ENCODE data around the gene ARHGAP42.

DNA sequence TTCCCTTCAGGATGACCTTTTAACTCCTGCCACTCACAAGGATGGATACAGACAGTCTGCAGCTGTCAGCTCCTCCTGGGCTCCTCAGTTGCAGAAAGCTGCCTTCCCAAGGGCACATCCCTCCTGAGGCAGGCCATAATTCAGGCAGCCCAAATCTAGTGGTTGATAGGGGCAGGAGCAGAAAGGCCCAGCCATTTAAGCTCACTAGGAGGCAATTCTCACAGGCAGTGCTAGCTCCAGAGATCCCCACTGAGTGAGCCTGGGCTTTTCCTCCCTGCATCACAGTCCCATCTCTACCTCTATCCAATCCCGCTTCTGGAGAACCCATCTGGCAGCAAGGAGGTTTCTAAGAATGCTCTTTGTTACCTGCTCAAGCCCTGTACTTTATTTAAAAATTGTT, 200.6 kb downstream of the ARHGAP42 start:
- TF ChIP-seq POLR2A (IDR thresholded peaks at IDR 0.05; ENCODE audit: low read depth, low read length): no peak
- TF ChIP-seq, protein P1, sequence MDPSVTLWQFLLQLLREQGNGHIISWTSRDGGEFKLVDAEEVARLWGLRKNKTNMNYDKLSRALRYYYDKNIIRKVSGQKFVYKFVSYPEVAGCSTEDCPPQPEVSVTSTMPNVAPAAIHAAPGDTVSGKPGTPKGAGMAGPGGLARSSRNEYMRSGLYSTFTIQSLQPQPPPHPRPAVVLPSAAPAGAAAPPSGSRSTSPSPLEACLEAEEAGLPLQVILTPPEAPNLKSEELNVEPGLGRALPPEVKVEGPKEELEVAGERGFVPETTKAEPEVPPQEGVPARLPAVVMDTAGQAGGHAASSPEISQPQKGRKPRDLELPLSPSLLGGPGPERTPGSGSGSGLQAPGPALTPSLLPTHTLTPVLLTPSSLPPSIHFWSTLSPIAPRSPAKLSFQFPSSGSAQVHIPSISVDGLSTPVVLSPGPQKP (IDR thresholded peaks at IDR 0.05; ENCODE audit: borderline replicate concordance, low read depth, low read length): no peak
- TF ChIP-seq, protein P2, sequence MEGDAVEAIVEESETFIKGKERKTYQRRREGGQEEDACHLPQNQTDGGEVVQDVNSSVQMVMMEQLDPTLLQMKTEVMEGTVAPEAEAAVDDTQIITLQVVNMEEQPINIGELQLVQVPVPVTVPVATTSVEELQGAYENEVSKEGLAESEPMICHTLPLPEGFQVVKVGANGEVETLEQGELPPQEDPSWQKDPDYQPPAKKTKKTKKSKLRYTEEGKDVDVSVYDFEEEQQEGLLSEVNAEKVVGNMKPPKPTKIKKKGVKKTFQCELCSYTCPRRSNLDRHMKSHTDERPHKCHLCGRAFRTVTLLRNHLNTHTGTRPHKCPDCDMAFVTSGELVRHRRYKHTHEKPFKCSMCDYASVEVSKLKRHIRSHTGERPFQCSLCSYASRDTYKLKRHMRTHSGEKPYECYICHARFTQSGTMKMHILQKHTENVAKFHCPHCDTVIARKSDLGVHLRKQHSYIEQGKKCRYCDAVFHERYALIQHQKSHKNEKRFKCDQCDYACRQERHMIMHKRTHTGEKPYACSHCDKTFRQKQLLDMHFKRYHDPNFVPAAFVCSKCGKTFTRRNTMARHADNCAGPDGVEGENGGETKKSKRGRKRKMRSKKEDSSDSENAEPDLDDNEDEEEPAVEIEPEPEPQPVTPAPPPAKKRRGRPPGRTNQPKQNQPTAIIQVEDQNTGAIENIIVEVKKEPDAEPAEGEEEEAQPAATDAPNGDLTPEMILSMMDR (conservative IDR thresholded peaks at IDR 0.05; ENCODE audit: low read depth, low read length): no peak
- no peak for TF ChIP-seq MXI1 (IDR thresholded peaks at IDR 0.05; ENCODE audit: borderline replicate concordance, low read depth, low read length)

Measured in IMR-90 (cell line).